HG03108 (cell line): ENCODE results near the gene COL1A1.

Experiments used
- ATAC-seq: cut with Tn5 transposase; IDR thresholded peaks from one replicate; pipeline ENCODE4 v1.9.1; 2021; ENCODE audit warnings: moderate library complexity; ENCODE audit not compliant: unreplicated experiment

COL1A1 gene

DNA sequence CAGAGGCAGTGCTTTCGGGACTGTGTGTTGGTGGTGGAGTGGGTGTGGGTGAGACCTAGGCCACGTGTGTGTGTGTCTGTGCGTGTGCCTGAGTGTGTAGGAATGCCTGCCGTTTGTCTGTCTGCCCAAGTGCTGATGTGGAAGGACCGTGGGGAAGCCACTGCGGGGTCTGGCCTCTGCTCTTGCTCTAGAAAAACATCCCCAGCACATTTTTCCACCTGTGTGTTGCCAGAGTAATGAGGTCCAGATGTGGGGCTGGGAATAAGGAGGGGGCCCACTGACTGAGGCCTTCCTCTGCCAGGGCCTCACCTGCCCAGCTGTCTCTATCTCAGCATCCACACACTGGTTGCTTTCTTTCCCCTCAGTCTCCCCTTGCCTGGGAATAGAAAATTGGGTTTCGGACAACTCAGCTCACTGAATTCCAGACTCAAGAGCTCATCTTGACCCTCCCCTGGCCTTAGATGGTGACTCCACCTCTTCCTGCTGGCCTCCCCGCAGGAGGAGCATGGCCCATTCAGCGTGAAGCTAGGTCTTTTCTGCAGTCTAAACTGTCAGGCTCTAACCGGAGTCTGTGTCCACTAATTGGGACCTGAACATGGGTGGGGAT, 28.0 kb downstream of the COL1A1 start:
- no peak for ATAC-seq

DNA sequence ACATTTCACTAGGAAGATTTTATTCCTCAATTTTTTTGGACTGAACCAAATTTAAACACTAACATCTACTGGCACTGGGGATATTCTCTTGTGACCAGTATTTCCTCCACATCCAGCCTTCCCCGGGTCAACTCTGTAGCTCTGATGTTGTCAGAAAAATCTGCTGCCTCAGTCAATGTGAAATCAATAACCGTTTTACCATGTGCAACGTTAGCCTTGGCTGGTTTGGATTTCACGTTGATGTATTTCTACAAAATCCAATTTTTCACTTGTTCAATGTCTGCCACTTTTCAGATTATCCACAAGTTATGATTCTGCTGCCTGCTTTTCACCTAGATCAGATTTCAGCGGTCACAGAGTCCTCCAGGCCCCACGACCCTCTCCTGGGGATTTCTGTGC, 28.5 kb downstream of the COL1A1 start:
- no peak for ATAC-seq

DNA sequence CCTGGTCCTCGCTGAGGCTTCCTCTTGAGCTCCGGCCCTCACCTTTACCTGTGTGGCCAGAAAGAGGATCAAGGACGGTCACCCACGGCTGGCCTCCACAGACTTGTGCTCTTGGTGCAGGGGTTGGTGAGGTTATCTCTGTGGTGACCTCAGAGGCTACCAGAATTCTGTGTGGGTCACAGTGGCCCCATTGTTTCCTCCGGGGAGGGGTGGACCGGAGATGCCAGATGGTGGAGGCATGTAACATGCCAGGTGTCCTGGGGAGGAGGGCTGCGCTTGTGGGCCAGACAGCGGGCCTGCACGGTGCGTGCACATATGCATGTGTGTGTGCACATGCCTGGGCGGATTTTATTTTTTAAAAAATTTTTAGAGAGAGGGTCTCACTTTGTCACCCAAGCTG, 29.3 kb downstream of the COL1A1 start:
- ATAC-seq, result no peak

DNA sequence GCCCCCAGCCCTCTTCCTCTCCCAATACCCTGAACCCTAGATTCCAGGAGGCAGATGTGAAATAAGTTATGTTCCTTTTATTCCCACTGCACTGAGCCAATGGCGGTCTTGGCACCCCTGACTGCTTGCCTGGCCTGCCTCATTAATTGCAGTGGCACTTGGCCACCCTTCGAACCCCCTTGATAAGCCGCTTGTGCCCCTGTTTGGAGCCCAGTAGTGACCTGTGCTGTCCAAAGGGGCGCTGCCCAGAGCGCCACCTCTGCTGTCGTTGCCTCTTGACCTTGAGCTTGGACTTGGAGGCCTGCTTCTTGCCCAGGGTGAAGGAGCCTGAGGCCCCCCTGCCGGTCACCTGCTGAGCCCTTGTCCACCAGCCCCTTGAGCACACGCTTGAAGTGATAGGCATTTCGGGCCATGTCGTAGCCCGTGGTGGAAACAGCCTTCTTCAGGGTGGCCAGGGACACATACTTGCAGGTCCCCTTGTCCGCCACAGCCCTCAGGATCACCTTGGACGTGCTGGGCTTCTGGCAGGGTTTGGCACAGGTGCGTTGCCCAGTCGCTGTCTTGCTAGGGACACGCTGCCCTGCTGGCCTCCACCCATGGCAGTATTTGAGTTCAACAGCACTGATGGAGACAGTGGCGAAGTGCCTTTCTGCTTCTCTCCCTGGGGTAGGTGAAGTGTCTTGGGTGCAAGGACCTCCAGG, 29.9 kb downstream of the COL1A1 start:
- ATAC-seq, result no peak

DNA sequence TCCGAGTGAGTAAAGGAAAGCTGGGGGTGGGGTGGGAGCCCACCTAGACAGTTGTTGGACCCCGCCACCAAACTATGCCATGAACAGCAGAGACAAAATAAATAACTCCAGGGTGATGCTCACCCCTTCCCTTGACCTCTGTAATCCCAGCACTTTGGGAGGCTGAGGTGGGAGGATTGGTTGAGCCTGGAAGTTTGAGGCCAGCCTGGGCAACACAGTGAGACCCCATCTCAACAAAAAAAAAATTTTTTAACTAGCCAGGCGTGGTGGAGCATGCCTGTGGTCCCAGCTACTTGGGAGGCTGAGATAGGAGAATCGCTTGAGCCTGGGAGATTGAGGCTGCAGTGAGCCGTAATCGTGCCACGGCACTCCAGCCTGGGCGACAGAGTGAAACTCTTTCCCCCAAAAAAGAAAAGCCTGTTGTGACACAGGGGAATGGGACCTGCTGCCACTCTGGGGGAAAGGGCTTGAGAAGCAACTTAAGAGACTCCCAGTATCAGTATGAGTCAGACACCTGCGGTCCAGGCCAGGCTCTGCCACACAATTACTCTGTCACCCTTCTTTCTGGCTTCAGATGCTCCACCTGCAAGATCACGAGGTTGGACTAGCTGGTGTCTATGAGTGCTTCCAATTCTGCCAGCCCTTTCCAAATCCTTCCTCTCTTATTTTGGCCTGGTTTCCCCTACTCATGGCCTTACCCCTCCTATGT, 30.6 kb downstream of the COL1A1 start:
- peak; percentile 82 for ATAC-seq

DNA sequence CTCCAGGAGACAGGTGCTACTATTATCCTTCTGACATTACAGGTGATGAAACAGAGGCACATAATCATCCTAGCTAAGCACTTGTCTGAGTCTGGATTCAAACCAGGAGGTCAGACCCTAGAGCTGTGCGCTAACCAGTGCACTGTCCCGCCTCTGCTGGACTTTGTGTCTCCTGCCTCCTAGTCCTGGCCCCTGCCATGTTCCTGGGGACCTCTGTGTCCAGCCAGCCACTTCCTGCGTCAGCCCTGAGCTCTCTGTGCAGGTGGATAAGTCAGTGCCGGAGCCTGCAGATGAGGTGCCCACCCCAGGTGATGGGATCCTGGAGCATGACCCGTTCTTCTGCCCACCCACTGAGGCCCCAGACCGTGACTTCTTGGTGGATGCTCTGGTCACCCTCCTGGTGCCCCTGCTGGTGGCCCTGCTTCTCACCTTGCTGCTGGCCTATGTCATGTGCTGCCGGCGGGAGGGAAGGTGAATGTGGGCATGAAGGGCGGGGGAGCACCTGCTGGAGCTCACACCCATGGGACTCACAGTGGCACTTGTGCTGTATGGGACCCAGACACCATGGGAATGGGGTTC, 31.5 kb downstream of the COL1A1 start:
- no peak for ATAC-seq

DNA sequence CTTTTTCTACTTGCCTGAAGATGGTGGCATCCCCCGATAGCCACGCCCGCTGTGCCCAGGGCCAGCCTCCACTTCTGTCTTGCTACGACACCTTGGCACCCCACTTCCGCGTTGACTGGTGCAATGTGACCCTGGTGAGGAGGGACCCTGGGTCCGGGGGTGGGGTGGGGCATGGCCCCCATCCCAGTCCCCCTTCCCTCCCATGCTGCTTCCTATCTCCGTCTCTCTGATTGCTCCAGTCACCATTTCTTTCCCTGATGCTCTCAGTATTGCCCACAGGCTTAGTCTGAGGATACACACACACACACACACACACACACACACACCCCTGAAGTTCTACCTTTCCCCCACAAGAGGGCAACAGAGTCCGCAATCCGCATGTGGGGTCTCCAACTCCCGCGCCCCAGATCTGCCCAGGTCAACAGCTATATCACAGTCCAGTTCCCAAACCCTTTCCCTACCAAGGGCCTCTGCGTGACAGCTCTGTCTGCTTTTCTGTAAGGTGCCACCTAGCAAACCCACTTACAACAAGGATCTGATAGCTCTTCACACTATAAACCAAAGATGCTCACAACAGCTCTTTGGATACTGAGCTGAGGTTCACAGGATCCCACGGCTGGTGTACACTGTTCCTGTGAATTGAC, 32.2 kb downstream of the COL1A1 start:
- no peak for ATAC-seq

DNA sequence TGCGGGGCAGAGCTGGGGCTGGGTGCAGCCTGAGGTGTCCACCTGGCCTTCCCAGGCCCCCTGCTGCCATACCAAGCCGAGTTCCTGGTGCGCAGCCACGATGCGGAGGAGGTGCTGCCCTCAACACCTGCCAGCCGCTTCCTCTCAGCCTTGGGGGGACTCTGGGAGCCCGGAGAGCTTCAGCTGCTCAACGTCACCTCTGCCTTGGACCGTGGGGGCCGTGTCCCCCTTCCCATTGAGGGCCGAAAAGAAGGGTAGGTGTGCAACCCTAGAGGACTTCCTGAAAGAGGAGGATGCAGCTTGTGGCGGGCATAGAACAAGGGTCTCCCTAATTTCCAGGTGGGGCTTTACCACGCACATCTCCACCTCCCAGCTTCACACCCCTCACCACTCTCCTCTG, 33.1 kb downstream of the COL1A1 start:
- no peak for ATAC-seq

DNA sequence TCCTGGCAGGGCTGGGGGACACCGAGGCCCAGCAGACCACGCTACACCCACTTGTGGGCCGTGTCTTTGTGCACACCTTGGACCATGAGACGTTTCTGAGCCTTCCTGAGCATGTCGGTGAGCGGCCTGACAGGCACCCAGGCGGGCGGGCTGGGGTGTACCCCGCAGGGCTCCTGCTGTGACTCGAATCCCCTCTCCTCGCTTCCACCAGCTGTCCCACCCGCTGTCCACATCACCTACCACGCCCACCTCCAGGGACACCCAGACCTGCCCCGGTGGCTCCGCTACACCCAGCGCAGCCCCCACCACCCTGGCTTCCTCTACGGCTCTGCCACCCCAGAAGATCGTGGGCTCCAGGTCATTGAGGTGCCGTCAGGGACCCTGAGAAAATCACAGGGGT, 34.1 kb downstream of the COL1A1 start:
- no peak for ATAC-seq

DNA sequence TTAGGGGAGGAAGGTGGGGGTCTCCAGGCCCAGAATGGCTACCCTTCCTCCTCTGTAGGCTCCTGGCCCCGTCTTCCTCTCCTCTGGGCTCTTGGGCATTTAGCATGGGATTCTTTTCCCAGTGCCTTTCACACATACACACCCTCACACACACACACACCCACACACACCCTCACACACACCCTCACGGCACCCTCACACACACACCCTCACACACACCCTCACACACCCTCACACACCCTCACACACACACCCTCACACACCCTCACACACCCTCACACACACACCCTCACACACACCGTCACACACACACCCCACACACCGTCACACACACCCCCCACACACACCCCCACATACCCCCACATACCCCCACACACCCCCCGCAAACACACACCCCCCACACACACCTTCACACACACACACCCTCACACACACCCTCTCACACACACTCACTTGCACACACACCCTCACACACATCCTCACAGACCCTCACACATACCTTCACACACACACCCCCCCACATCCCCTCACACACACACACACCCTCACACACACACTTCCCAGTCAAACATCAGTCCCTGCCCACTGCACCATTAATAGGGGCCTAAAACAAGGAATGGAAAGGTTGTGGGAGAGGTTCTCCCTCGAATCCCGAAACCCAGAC, 34.8 kb downstream of the COL1A1 start:
- no peak for ATAC-seq

DNA sequence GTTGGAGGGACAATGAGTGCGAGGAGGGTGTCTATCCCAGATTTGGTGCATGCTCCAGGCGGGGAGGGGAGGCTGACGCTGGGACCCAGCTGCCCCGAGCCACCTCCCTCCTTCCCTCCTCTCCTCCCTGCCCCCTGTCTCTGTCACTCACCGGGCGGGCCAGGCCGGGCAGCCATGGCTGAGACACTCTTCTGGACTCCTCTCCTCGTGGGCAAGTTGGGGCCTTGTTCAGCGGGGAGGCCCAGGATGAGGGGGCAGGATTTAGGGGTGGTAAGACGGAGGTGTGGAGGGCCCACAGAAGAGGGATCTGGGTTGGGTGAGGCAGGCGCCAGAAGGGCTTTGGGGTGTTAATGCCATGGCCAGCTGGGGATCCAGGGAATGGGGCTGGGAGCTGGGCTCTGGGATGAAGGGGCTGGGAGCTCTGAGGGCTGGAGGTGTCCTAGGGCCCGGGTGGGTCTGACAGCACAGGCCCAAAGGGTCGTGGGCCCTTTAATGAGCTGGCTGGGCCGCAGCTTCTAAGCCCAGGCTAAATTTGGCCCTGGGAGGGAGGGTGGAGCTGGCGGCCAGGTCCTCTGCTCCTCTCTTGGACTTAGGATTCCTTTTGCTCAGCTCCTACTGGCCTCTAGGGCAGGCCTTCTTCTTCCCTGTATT, 35.4 kb downstream of the COL1A1 start, which contains the start of gene SGCA:
SGCA (plus strand) TSS at position 139 of the 651 bp plus-strand sequence; CDS start at position 175, 36 bp downstream.
- no peak for ATAC-seq

DNA sequence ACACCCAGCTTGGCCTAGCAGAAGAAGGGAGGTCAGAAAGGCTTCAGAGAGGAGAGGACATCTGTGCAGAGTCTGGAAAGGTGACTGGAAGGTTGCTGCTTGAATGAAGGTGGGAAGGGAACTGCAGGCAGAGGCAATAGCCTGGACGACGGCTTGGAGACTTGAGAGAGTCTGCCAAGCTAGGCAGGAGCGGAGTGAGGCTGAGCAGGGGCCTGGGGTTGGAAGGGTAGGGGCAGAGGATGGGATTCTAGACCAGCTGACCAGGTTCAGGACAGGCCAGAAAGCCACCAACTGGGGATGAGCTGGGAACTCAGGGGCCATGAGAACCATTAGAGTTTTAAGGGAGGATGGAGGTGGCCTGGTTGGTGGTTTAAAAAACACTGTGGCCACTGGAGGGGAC, 36.0 kb downstream of the COL1A1 start:
- ATAC-seq, result no peak

DNA sequence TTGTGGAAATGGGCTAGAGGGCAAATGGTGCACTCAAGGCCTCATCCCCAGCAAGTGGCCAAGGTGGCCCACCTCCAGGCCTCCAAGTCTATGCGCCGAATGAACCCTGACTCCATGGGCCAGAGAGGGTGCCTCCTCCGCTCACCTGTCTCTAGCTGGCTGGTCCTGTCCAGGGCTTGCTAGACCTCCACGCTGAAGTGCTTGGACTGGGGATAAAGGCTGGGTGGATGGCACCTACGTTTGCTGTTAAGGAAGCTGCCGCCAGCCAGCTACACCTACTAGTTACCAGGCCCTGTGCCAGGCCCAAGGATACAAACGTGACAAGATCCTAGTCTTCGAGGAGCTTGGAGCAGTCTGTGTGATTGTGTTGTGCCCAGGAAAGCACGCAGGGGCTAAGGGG, 36.4 kb downstream of the COL1A1 start:
- ATAC-seq, result no peak

DNA sequence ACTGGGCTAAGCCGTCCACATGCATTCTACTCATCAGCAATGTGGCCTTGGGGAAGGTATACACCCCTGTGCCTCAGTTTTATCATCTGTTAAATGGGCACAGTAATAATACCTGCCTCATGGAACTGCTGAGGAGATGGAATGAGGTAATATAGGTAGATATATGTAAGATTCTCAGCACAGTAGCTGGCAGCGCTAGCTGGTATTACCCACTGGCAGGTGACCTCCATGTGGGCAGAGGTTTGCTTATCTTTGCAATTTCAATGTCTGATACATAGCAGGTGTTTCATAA, 36.8 kb downstream of the COL1A1 start:
- no peak for ATAC-seq

DNA sequence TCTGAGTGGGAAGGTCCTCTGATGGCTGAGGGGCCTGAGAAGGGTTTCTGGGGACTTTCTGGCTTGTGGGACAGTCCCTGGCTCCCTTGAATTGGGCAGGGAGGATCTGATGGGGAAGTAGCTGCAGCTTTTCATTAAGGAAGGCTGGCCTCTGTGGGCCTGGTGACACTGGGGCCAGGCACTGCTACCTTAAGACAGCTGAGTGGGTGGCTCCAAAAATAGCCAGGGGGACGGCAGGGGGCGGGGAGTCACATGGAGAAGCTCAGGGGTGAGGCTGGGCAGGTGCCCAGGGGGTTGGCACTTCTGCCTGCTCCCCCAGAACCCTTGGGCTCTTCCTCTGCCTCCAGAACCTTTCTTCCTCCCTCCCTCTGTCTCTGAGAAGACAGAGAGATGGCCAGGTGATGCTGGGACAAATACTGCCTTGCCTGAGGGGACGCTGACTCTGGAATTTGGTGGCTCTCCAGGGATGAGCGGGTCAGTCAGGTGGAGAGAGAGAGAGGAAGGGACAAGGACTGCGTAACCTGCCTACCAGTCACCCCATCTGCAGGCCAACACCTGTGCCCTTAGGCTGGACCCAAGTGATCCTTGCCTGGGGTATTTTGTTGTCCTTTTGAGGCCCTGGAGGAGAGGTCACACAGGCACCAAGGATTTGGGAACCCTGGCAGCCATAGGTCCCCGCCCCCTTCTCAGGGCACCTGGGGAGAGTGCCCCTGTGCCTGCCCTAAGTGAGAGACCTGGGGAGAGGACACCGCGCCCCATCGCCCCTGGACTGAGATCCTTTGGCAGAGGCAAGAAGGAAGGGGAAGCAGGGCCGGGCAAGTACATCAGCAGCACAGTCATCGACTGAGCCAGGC, 37.4 kb downstream of the COL1A1 start:
- no peak for ATAC-seq

DNA sequence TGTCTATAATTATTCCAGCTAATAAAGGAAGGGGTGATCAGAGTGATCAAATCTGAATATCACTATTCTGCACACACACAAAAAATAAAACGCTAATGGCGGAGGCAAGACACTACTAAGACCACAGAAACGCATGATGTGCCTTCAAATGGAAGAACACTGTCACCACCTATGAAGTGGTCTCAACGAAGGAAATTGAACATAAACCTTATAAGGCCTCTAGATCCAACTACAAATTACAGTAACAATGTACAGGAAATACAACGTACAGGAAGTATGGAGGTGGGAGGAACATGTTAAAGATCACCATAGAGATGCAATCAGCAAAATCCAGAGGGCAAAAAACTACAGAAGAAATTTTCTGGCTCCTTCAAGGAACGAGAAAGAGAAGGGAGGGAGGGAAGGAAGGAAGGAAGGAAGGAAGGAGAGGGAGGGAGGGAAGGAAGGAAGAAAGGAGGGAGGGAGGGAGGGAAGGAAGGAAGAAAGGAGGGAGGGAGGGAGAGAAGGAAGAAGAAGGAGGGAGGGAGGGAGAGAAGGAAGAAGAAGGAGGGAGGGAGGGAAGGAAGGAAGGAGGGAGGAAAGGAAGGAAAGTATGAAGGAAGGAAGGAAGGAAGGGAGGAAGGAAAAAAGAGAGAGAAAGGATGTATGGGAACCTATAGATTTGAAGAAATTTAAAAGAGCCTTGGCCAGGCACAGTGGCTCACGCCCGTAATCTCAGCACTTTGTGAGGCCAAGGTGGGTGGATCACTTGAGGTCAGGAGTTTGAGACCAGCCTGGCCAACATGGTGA, 38.8 kb downstream of the COL1A1 start:
- no peak for ATAC-seq

DNA sequence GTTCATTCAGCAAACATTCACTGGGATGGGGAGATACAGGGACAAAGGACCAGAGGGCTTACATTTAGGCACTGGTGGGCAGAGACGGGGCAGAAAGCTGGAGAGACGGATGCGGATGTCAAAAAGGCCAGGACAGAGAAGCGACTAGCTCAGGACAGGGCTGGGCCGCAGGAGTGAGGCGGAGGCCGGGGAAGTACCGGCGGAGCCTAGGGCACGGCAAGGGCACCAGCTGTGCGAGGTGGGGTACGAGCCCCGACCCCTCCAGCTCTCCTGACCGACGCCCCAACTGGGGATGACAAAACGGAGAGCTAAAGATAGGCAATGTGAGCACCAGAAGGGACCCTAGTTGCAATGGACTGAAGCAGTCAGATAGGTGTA, 39.5 kb downstream of the COL1A1 start:
- no peak for ATAC-seq

DNA sequence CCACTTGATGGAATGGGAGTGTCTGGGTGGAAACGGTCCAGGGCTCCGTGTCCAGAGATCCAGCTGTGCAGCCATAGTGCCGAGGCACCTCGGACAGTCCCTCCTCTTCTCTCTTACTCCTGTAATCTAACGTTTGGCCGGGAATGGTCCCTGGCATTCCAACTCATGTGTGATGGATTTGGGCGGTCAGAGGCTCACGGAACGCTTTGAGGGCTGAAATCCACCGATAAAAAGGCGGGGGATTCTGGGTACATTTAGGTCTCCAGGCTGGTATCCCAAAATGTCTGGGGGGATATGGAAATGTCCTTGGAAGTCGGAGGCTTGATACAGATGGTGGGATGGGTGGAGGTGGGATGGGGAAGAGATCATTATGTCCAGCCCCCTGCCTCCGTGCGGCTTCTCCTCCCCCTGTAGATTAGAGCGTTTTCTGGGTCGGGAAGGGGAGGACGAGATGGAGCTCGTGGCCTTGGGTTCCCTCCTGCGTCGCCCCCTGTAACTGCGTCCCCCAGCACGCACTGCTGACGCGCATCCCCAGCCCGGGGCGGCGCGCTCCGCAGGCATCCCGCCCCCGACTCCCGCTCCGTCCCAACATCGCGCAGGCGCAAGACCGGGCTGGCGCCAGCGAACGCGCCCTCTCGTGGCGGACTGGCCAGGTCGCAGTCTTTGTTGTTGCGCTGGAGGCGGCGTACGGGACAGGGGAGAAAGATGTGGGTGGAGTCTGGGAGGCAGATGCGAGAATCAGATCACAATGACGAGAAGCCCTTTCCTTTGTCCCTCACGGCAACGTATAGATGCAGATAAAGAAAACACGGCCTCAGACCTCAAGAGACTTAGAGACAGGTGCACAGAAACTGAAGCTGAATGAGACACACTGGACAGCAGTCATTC, 40.2 kb downstream of the COL1A1 start:
- ATAC-seq, result peak; percentile 79
